GM23338 (cell line): ENCODE results near the gene OR6N1. TPM values are rescaled to one million over a fixed set of nuclear protein-coding genes. Genes with fewer than 3 reads are reported as not detected.

Experiments
- ATAC-seq: fragments of 200-7000 bp; cut with Tn5 transposase; 3 replicates; pipeline ENCODE4 v1.9.1; 2020
- DNase-seq: peaks from one replicate; pipeline ENCODE4 v3.0.0-alpha.2; 2015; ENCODE audit warnings: low spot score
- H2AFZ ChIP-seq: fragments of 200-600 bp; sonication (generic); 2 replicates; pipeline ENCODE4 v1.8.0; 2016; ENCODE audit warnings: antibody characterized with exemption, mild to moderate bottlenecking, moderate library complexity
- H3F3A ChIP-seq: fragments of 200-600 bp; sonication (generic); replicated peaks from 2 replicates; pipeline ENCODE4 v1.8.0; 2017; ENCODE audit warnings: antibody characterized with exemption, mixed run types, low read depth
- H3K27ac ChIP-seq: fragments of 200-600 bp; sonication (generic); 2 replicates; pipeline ENCODE4 v1.6.1; 2016; ENCODE audit warnings: low read depth
- H3K27me3 ChIP-seq: fragments of 200-600 bp; sonication (generic); 2 replicates; pipeline ENCODE4 v1.8.0; 2016; ENCODE audit warnings: mild to moderate bottlenecking, mixed run types, moderate library complexity; ENCODE audit not compliant: insufficient read depth
- H3K36me3 ChIP-seq: fragments of 200-600 bp; sonication (generic); 2 replicates; pipeline ENCODE4 v1.8.0; 2016; ENCODE audit warnings: mild to moderate bottlenecking; ENCODE audit not compliant: insufficient read depth
- H3K4me1 ChIP-seq: fragments of 200-600 bp; sonication (generic); 2 replicates; pipeline ENCODE4 v1.8.0; 2016; ENCODE audit warnings: mild to moderate bottlenecking, moderate library complexity; ENCODE audit not compliant: insufficient read depth
- H3K4me2 ChIP-seq: fragments of 200-600 bp; sonication (generic); 2 replicates; pipeline ENCODE4 v1.7.1; 2017; ENCODE audit warnings: mixed run types
- H3K4me3 ChIP-seq: fragments of 200-600 bp; sonication (generic); 2 replicates; pipeline ENCODE4 v1.6.1; 2016; ENCODE audit warnings: mixed run types
- H3K79me2 ChIP-seq: fragments of 200-600 bp; sonication (generic); replicated peaks from 2 replicates; pipeline ENCODE4 v1.8.0; 2017; ENCODE audit warnings: mild to moderate bottlenecking; ENCODE audit not compliant: insufficient read depth
- H3K9me2 ChIP-seq: fragments of 200-600 bp; sonication (generic); 2 replicates; pipeline ENCODE4 v1.8.0; 2017; ENCODE audit not compliant: insufficient read depth
- H4K20me1 ChIP-seq: fragments of 200-600 bp; sonication (generic); replicated peaks from 2 replicates; pipeline ENCODE4 v1.8.0; 2017; ENCODE audit warnings: mild to moderate bottlenecking; ENCODE audit not compliant: insufficient read depth
- H3K27ac Mint-ChIP-seq: 2 replicates; pipeline ENCODE4 v1.8.0; 2020; ENCODE audit warnings: inconsistent platforms, mild to moderate bottlenecking, moderate library complexity, mixed read lengths
- H3K27me3 Mint-ChIP-seq: 3 replicates; pipeline ENCODE4 v1.8.0; 2022; ENCODE audit warnings: low read depth, mild to moderate bottlenecking, moderate library complexity, mixed read lengths, inconsistent platforms; ENCODE audit not compliant: insufficient read depth, poor library complexity
- H3K36me3 Mint-ChIP-seq: 3 replicates; pipeline ENCODE4 v1.8.0; 2021; ENCODE audit warnings: low read depth, mild to moderate bottlenecking, inconsistent platforms, moderate library complexity, mixed read lengths
- H3K4me1 Mint-ChIP-seq: 3 replicates; pipeline ENCODE4 v1.8.0; 2020; ENCODE audit warnings: mild to moderate bottlenecking, inconsistent platforms, mixed read lengths
- H3K4me3 Mint-ChIP-seq: 3 replicates; pipeline ENCODE4 v1.8.0; 2021; ENCODE audit warnings: moderate library complexity, mild to moderate bottlenecking, inconsistent platforms, mixed read lengths
- H3K9me3 Mint-ChIP-seq: 3 replicates; pipeline ENCODE4 v1.8.0; 2020; ENCODE audit warnings: moderate library complexity, mild to moderate bottlenecking, inconsistent platforms, mixed read lengths
- CREB1 ChIP-seq: fragments of 250-450 bp; sonication (Bioruptor Pico); IDR thresholded peaks from 2 replicates; pipeline ENCODE4 v1.5.0; 2020; ENCODE audit warnings: low read depth, mild to moderate bottlenecking, moderate library complexity
- CTCF ChIP-seq, 2 experiments: fragments of 200-600 bp in 1 of 2; sonication (generic) in 1 of 2; conservative IDR thresholded peaks; 2 replicates each; pipeline versions ENCODE4 v1.5.1 to v1.6.1; 2016 to 2017; ENCODE audit warnings: antibody characterized with exemption in 2 of 2, low read depth in 2 of 2, mild to moderate bottlenecking in 2 of 2, moderate library complexity in 1 of 2
- EZH2 ChIP-seq: fragments of 200-600 bp; sonication (generic); IDR thresholded peaks from one replicate; pipeline ENCODE4 v1.8.0; 2017; ENCODE audit warnings: antibody characterized with exemption, mild to moderate bottlenecking, low read depth; ENCODE audit not compliant: unreplicated experiment
- EZH2phosphoT487 ChIP-seq: fragments of 200-600 bp; sonication (generic); IDR thresholded peaks from one replicate; pipeline ENCODE4 v1.8.1; 2018; ENCODE audit warnings: antibody characterized with exemption; ENCODE audit not compliant: unreplicated experiment
- JUNB ChIP-seq: IDR thresholded peaks from one replicate; pipeline ENCODE4 v1.6.1; 2016; ENCODE audit warnings: antibody characterized with exemption; ENCODE audit not compliant: unreplicated experiment
- NANOG ChIP-seq: IDR thresholded peaks from 2 replicates; pipeline ENCODE4 v1.6.1; 2016; ENCODE audit warnings: antibody characterized with exemption, borderline replicate concordance
- POLR2AphosphoS5 ChIP-seq: IDR thresholded peaks from 2 replicates; pipeline ENCODE4 v1.6.1; 2016; ENCODE audit warnings: antibody characterized with exemption, low read depth
- REST ChIP-seq: IDR thresholded peaks from one replicate; pipeline ENCODE4 v1.6.1; 2018; ENCODE audit warnings: antibody characterized with exemption; ENCODE audit not compliant: unreplicated experiment
- STAT1 ChIP-seq: IDR thresholded peaks from one replicate; pipeline ENCODE4 v1.6.1; 2016; ENCODE audit warnings: antibody characterized with exemption; ENCODE audit not compliant: unreplicated experiment
- ZNF114 ChIP-seq: fragments of 250-450 bp; sonication (Bioruptor Pico); IDR thresholded peaks from 2 replicates; pipeline ENCODE4 v1.5.0; 2020; ENCODE audit warnings: mild to moderate bottlenecking, moderate library complexity
- ZNF331 ChIP-seq: fragments of 250-450 bp; sonication (Bioruptor Pico); IDR thresholded peaks from 2 replicates; pipeline ENCODE4 v1.5.0; 2020; ENCODE audit warnings: low read depth, mild to moderate bottlenecking, moderate library complexity
- ZNF462 ChIP-seq: fragments of 250-450 bp; sonication (Bioruptor Pico); IDR thresholded peaks from 2 replicates; pipeline ENCODE4 v1.5.0; 2020; ENCODE audit warnings: mild to moderate bottlenecking, moderate library complexity
- polyA plus RNA-seq: library from polyadenylated mRNA; unstranded; fragments of >200 nt; fragmentation: Nextera tagmentation; extraction: Ambion mirVana; gene quantifications from 2 replicates; pipeline ENCODE4 v1.2.1, GENCODE V29; 2016
- total RNA-seq: library from RNA; depleted of rRNA; stranded (reverse); fragments of >200 nt; shearing (Covaris generic); gene quantifications from 2 replicates; pipeline ENCODE4 v1.2.3, GENCODE V29; 2014
- TF ChIP-seq, protein P1 (sequence below): IDR thresholded peaks from 2 replicates; pipeline ENCODE4 v1.6.1; 2016; ENCODE audit warnings: antibody characterized with exemption

Gene OR6N1
- total and polyA plus RNA-seq, 2 experiments from 2014 or later = not detected

DNA sequence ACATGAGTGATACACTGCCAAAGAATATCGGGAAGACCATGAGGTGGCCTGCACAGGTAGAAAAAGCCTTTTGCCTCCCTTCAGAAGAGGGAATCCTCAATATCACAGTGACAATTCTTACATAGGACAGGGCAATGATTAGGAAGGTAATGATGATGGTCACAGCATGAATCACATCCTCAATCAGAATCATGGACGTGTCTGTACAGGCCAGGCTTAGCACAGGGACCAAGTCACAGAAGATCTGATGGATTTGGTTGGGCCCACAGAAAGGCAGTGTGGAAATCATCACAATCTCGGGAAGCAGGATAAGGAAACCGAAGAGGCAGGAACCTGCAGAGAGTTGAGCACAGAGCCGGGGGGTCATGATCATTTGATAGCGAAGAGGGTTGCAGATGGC is 54.7 kb downstream of the OR6N1 start (continued):
- TF ChIP-seq ZNF114 (CRISPR knock-in tag) (no peak), CREB1 (CRISPR knock-in tag) (no peak)

GRCh38 chr1:158716335-158716734 is 55.7 kb downstream of the OR6N1 start:
- no peak overlapping the region for H3K27ac Mint-ChIP-seq
- no peaks in the 10 kb centered on the region for H3K9me3 Mint-ChIP-seq
- no peaks in the 10 kb centered on the region for H3K4me1 Mint-ChIP-seq
- no peaks in the 10 kb centered on the region for H3K27me3 ChIP-seq
- H3K4me2 ChIP-seq = no peak overlapping the region
- no peak overlapping the region for H3K27ac ChIP-seq
- H3K27me3 Mint-ChIP-seq = no peaks in the 10 kb centered on the region
- ATAC-seq (no peak), DNase-seq (no peak)
- no peaks in the 10 kb centered on the region for H3F3A ChIP-seq
- no peaks in the 10 kb centered on the region for H3K4me1 ChIP-seq
- H3K9me2 ChIP-seq = no peaks in the 10 kb centered on the region
- H3K79me2 ChIP-seq = no peaks in the 10 kb centered on the region
- H3K36me3 ChIP-seq = no peaks in the 10 kb centered on the region
- TF ChIP-seq, protein P1, sequence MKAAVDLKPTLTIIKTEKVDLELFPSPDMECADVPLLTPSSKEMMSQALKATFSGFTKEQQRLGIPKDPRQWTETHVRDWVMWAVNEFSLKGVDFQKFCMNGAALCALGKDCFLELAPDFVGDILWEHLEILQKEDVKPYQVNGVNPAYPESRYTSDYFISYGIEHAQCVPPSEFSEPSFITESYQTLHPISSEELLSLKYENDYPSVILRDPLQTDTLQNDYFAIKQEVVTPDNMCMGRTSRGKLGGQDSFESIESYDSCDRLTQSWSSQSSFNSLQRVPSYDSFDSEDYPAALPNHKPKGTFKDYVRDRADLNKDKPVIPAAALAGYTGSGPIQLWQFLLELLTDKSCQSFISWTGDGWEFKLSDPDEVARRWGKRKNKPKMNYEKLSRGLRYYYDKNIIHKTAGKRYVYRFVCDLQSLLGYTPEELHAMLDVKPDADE = no peak
- TF ChIP-seq CTCF (conservative IDR thresholded peaks at IDR 0.05; ENCODE audit: low read depth in 2 of 2) = no peak
- no peak for TF ChIP-seq CREB1 (CRISPR knock-in tag)
- no peak for TF ChIP-seq JUNB
- no peak for TF ChIP-seq EZH2phosphoT487
- no peak for TF ChIP-seq NANOG
- no peak for TF ChIP-seq REST
- TF ChIP-seq EZH2 = no peak
- no peak for TF ChIP-seq ZNF331 (CRISPR knock-in tag)
- no peak for TF ChIP-seq ZNF462 (CRISPR knock-in tag)
- TF ChIP-seq POLR2AphosphoS5 = no peak
- TF ChIP-seq ZNF114 (CRISPR knock-in tag) = no peak
- no peak for TF ChIP-seq STAT1
- H2AFZ ChIP-seq = no peak overlapping the region
- H3K4me3 ChIP-seq = no peak overlapping the region
- no peaks in the 10 kb centered on the region for H4K20me1 ChIP-seq
- H3K4me3 Mint-ChIP-seq = no peak overlapping the region
- H3K36me3 Mint-ChIP-seq = no peaks in the 10 kb centered on the region
